Keratinocyte (primary cell): Measurements from ENCODE around the gene SH3PXD2B. TPM values are rescaled to one million over a fixed set of nuclear protein-coding genes. Genes with fewer than 3 reads are reported as not detected.
A peak's percentile ranks its signal among the peaks of the same experiment; 100 is the strongest.

Experiments used
- DNase-seq: peaks from one replicate; pipeline ENCODE4 v3.0.0-alpha.2; 2011; ENCODE audit warnings: low read depth, missing footprints, low spot score
- FAIRE-seq: peaks from 2 replicates; lab custom pipeline; 2011; peaks lifted over from hg19 to GRCh38; lab: Jason Lieb, UNC
- H2AFZ ChIP-seq: 2 replicates; pipeline ENCODE4 v1.6.0; 2012; ENCODE audit warnings: low read length, control low read depth, inconsistent platforms; ENCODE audit not compliant: control insufficient read depth
- H3K27ac ChIP-seq: 2 replicates; pipeline ENCODE4 v1.5.1; 2011; ENCODE audit warnings: low read length; ENCODE audit not compliant: control insufficient read depth, insufficient read depth
- H3K27me3 ChIP-seq: 3 replicates; pipeline ENCODE4 v1.6.0; 2011; ENCODE audit warnings: low read length; ENCODE audit not compliant: control insufficient read depth, insufficient read depth; ENCODE audit errors: extremely low read depth
- H3K36me3 ChIP-seq, 2 experiments: 2 replicates in 1 of 2; 3 replicates in 1 of 2; pipeline ENCODE4 v1.5.1; 2011; ENCODE audit warnings: low read length in 2 of 2, mild to moderate bottlenecking in 1 of 2; ENCODE audit not compliant: control insufficient read depth in 2 of 2, insufficient read depth in 2 of 2; ENCODE audit errors: extremely low read depth in 1 of 2
- H3K4me1 ChIP-seq: 3 replicates; pipeline ENCODE4 v1.5.1; 2011; ENCODE audit warnings: low read length; ENCODE audit not compliant: control insufficient read depth, insufficient read depth; ENCODE audit errors: extremely low read depth
- H3K4me2 ChIP-seq: 3 replicates; pipeline ENCODE4 v1.6.0; 2011; ENCODE audit warnings: low read depth, low read length; ENCODE audit not compliant: control insufficient read depth, insufficient read depth; ENCODE audit errors: extremely low read depth
- H3K4me3 ChIP-seq, 3 experiments: fragments of 200-600 bp in 1 of 3; sonication (generic) in 1 of 3; 2 replicates in 2 of 3; 3 replicates in 1 of 3; pipeline ENCODE4 v1.5.1; 2011 to 2016; ENCODE audit warnings: low read length in 3 of 3, mild to moderate bottlenecking in 3 of 3, control low read depth in 2 of 3, inconsistent platforms in 1 of 3, low read depth in 1 of 3, mixed read lengths in 1 of 3, mixed run types in 1 of 3, moderate library complexity in 1 of 3; ENCODE audit not compliant: control insufficient read depth in 2 of 3, insufficient read depth in 2 of 3; ENCODE audit errors: extremely low read depth in 1 of 3
- H3K79me2 ChIP-seq: 2 replicates; pipeline ENCODE4 v1.6.0; 2012; ENCODE audit warnings: low read length; ENCODE audit not compliant: control insufficient read depth, insufficient read depth
- H3K9ac ChIP-seq: 3 replicates; pipeline ENCODE4 v1.6.0; 2011; ENCODE audit warnings: low read length; ENCODE audit not compliant: control insufficient read depth, insufficient read depth; ENCODE audit errors: extremely low read depth
- H3K9me1 ChIP-seq: 3 replicates; pipeline ENCODE4 v1.6.0; 2011; ENCODE audit warnings: low read length; ENCODE audit not compliant: control insufficient read depth, insufficient read depth; ENCODE audit errors: extremely low read depth
- H3K9me3 ChIP-seq: 2 replicates; pipeline ENCODE4 v1.5.1; 2012; ENCODE audit warnings: low read depth, low read length; ENCODE audit not compliant: control insufficient read depth
- H4K20me1 ChIP-seq: 3 replicates; pipeline ENCODE4 v1.6.0; 2011; ENCODE audit warnings: low read length; ENCODE audit not compliant: control insufficient read depth, insufficient read depth; ENCODE audit errors: extremely low read depth
- CTCF ChIP-seq, 3 experiments: IDR thresholded peaks in 1 of 3; conservative IDR thresholded peaks in 1 of 3; optimal IDR thresholded peaks in 1 of 3; 2 replicates in 2 of 3; 3 replicates in 1 of 3; pipeline versions ENCODE3 to v1.5.1; 2011; ENCODE audit warnings: low read length in 3 of 3, mild to moderate bottlenecking in 3 of 3, moderate library complexity in 2 of 3, control low read depth in 1 of 3, inconsistent platforms in 1 of 3; ENCODE audit not compliant: insufficient read depth in 2 of 3; ENCODE audit errors: extremely low read depth in 1 of 3
- EZH2 ChIP-seq: IDR thresholded peaks from one replicate; pipeline ENCODE4 v1.6.1; 2012; ENCODE audit warnings: inconsistent platforms, mild to moderate bottlenecking, low read length, moderate library complexity
- dilution Hi-C: fragments of 300-500 bp; cut with MboI; formaldehyde crosslinking; loops from one replicate; pipeline ENCODE4 v1.7.0; 2020; ENCODE audit warnings: low sequenced_read_pairs; ENCODE audit not compliant: extremely low pct_ligation_motif_present
- polyA minus RNA-seq, 3 experiments: library from RNA; depleted of rRNA, polyadenylated mRNA; stranded (reverse); fragments of >200 nt; gene quantifications; 1 replicate in 1 of 3; 2 replicates in 1 of 3; 3 replicates in 1 of 3; pipeline ENCODE4 v1.2.3, GENCODE V29; 2011
- polyA plus RNA-seq, 5 experiments: library from polyadenylated mRNA; depleted of rRNA in 3 of 5; stranded (reverse) in 3 of 5; stranded (forward) in 1 of 5; unstranded in 1 of 5; fragments of >200 nt; gene quantifications; 1 replicate in 1 of 5; 2 replicates in 3 of 5; 3 replicates in 1 of 5; pipeline versions ENCODE4 v1.2.1 to v1.2.3, GENCODE V29; 2011 to 2012; ENCODE audit warnings: missing spikeins in 2 of 5, low read depth in 1 of 5, low replicate concordance in 1 of 5

The SH3PXD2B gene
- 17.3 to 17.9 TPM (median 17.6 TPM) in 3 replicates for polyA plus RNA-seq
- polyA plus RNA-seq (2011; ENCODE audit: low read depth) = 5.2 TPM
- 13.7 and 14.4 TPM in 2 replicates for polyA plus RNA-seq (2011; cell fraction: cytosol; rRNA removed)
- polyA plus RNA-seq (2011; cell fraction: nucleus; rRNA removed) = 32.5 and 36.6 TPM in 2 replicates
- 12.3 and 19.7 TPM in 2 replicates for polyA plus RNA-seq (2012; ENCODE audit: low replicate concordance)
- polyA minus RNA-seq = 25.1 to 32.8 TPM (median 25.9 TPM) in 3 replicates
- 21.7 TPM for polyA minus RNA-seq (2011; cell fraction: cytosol; rRNA and poly(A)+ RNA removed)
- 27.1 and 42.1 TPM in 2 replicates for polyA minus RNA-seq (2011; cell fraction: nucleus; rRNA and poly(A)+ RNA removed)

- Histone ChIP-seq H3K9me1 (peaks cover 8% of the 10 kb centered on the region), H4K20me1 (peaks cover 7% of the 10 kb centered on the region), H3K27me3 (no peaks in the 10 kb centered on the region), H3K9ac (peak within 1 kb of the TSS; percentile 84), H3K4me3 (peak within 1 kb of the TSS; percentile 72 to 91 (median 84)), H3K4me1 (peaks cover 32% of the 10 kb centered on the region), H3K27ac (peak within 1 kb of the TSS; percentile 70), H3K4me2 (peak within 1 kb of the TSS; percentile 84), H2AFZ (peak within 1 kb of the TSS; percentile 73), H3K36me3 (no peaks in the 10 kb centered on the region), H3K79me2 (peaks cover 13% of the 10 kb centered on the region), H3K9me3 (no peaks in the 10 kb centered on the region)
- dilution Hi-C loops = no loop called here
- peak; percentile 73 for FAIRE-seq
- no peak for DNase-seq
- no peak for TF ChIP-seq EZH2
- no peak for TF ChIP-seq CTCF (optimal IDR thresholded peaks at IDR 0.05 in 1 of 3, IDR thresholded peaks at IDR 0.05 in 1 of 3, conservative IDR thresholded peaks at IDR 0.05 in 1 of 3; ENCODE audit: extremely low read depth in 1 of 3, insufficient read depth in 2 of 3, low read length in 3 of 3)
Measured at GRCh38 chr5:172454358-172455086, at the start of gene SH3PXD2B. TSS of gene SH3PXD2B (minus strand) at chr5:172454525. CDS start at chr5:172454352, 173 bp downstream.

DNA sequence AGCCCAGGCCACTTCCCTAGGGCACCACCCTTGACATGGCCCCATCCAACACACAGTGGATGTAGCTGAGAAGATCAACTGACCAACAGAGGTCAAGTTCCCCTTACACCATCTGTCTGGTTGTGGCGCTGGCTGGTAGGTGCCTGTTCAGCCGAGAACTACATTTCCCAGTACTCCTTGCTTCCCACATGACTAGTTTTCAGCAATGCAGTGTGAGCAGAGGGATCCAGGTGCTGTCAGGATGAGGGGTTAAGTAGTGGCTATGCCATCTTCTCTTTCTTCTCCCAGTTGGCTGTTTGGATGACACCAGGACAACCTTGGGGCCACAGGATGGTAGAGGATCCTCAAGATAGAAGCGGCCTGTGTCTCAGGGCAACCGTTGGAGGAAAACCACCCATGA is 48.6 kb upstream of the SH3PXD2B start:
- no peaks in the 10 kb centered on the region for H3K4me1 ChIP-seq
- FAIRE-seq (no peak), DNase-seq (no peak)
- no peaks in the 10 kb centered on the region for H3K9me1 ChIP-seq
- dilution Hi-C loops = no loop called here
- no peaks in the 10 kb centered on the region for H3K9me3 ChIP-seq
- no peak overlapping the region for H2AFZ ChIP-seq
- H3K36me3 ChIP-seq = no peaks in the 10 kb centered on the region
- no peaks in the 10 kb centered on the region for H3K27me3 ChIP-seq
- H3K79me2 ChIP-seq = no peaks in the 10 kb centered on the region
- H3K4me2 ChIP-seq = no peak overlapping the region
- TF ChIP-seq EZH2 (no peak), CTCF (optimal IDR thresholded peaks at IDR 0.05 in 1 of 3, IDR thresholded peaks at IDR 0.05 in 1 of 3, conservative IDR thresholded peaks at IDR 0.05 in 1 of 3; ENCODE audit: extremely low read depth in 1 of 3, insufficient read depth in 2 of 3, low read length in 3 of 3) (no peak)
- H3K27ac ChIP-seq = no peak overlapping the region
- no peaks in the 10 kb centered on the region for H4K20me1 ChIP-seq
- H3K4me3 ChIP-seq = no peak overlapping the region
- H3K9ac ChIP-seq = no peak overlapping the region
